Vagina (tissue), 2 donors: ENCODE results near the gene EXO1.

Experiments used
- CTCF ChIP-seq, 3 experiments: fragments of 450-650 bp in 2 of 3; fragments of 200-600 bp in 1 of 3; sonication (generic) in 1 of 3; IDR thresholded peaks; one replicate each; pipeline ENCODE4 v1.5.1; 2017 to 2019; ENCODE audit warnings: antibody characterized with exemption in 3 of 3, mild to moderate bottlenecking in 2 of 3, moderate library complexity in 2 of 3
- POLR2A ChIP-seq, 2 donors: fragments of 450-650 bp; IDR thresholded peaks; one replicate each; pipeline ENCODE4 v1.6.1; 2017; ENCODE audit warnings: antibody characterized with exemption in 2 of 2, mild to moderate bottlenecking in 2 of 2, moderate library complexity in 2 of 2
- POLR2AphosphoS5 ChIP-seq, 2 donors: sonication (generic); formaldehyde crosslinking; IDR thresholded peaks; one replicate each; pipeline ENCODE4 v1.9.0; 2017; ENCODE audit warnings: antibody characterized with exemption in 2 of 2, mild to moderate bottlenecking in 2 of 2, low read depth in 1 of 2; ENCODE audit not compliant: insufficient read depth in 1 of 2

GRCh38 chr1:241870746-241871430 is 22.9 kb downstream of the EXO1 start:
- TF ChIP-seq CTCF (IDR thresholded peaks at IDR 0.05) (no peak), POLR2A (IDR thresholded peaks at IDR 0.05) (no peak), POLR2AphosphoS5 (IDR thresholded peaks at IDR 0.05; ENCODE audit: insufficient read depth in 1 of 2, low read depth in 1 of 2) (no peak)
